ENCODE data around the gene CPT1B. TPM values are rescaled to one million over a fixed set of nuclear protein-coding genes. Genes with fewer than 3 reads are reported as not detected.

Gene CPT1B
- total and polyA plus RNA-seq, 2 donors (not counting 3 experiments of a cell fraction or from before 2014, with no cell fraction given), result 7.1 TPM

DNA sequence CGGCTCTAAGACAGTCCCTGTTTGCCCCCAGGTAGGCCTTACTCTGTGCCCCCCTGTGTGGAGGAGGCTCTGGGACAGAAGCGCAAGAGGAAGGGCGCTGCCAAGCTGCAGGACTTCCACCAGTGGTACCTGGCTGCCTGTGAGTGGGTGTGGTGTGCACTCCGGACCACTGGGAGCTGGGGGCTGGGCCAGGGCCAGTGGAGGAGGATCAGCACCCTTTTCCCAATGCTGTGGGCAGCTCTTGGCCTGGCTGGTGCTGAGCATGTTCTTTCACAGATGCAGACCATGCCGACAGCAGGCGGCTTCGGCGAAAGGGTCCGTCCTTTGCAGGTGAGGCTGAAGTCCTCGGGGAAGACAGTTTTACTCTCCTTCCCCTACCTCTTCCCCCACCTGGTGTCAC, 56.5 kb downstream of the CPT1B start:
- intact Hi-C loops (cut with micrococcal nuclease) (no loop called here), dilution Hi-C loops (cut with MboI; ENCODE audit: extremely low pct_ligation_motif_present, low sequenced_read_pairs) (no loop called here)
- no peaks in the 10 kb centered on the region for H3K9me3 ChIP-seq (replicated peaks; ENCODE audit: control insufficient read depth, insufficient read depth, low read length)
- POLR2A ChIA-PET, result no interaction called here
- no peaks in the 10 kb centered on the region for H3K27me3 ChIP-seq (ENCODE audit: control insufficient read depth in 2 of 2, insufficient read depth in 2 of 2, low read length in 2 of 2)
- H3K9ac ChIP-seq (replicated peaks; ENCODE audit: extremely low read depth, insufficient read depth, low read length), result no peak overlapping the region
- no peak overlapping the region for H3K4me3 ChIP-seq (replicated peaks in 1 of 3; ENCODE audit: insufficient read depth in 1 of 3, low read depth in 1 of 3, low read length in 3 of 3)
- no peak overlapping the region for H3K4me2 ChIP-seq (ENCODE audit: insufficient read depth, low read length)
- CTCF ChIA-PET, result no interaction called here
- H3K79me2 ChIP-seq (ENCODE audit: control insufficient read depth, insufficient read depth, low read length), result peaks cover 10% of the 10 kb centered on the region
- FAIRE-seq (no peak), DNase-seq (ENCODE audit: low read depth, low spot score) (no peak)
- BruUV-seq (replicated peaks), result no TSS peak
- no peak overlapping the region for H3K27ac ChIP-seq (ENCODE audit: insufficient read depth, low read depth, low read length)
- H3K4me1 ChIP-seq (ENCODE audit: control insufficient read depth, extremely low read depth, insufficient read depth, low read length), result peaks cover 11% of the 10 kb centered on the region
- H2AFZ ChIP-seq (ENCODE audit: low read depth, low read length), result no peak overlapping the region
- TF ChIP-seq, protein P1, sequence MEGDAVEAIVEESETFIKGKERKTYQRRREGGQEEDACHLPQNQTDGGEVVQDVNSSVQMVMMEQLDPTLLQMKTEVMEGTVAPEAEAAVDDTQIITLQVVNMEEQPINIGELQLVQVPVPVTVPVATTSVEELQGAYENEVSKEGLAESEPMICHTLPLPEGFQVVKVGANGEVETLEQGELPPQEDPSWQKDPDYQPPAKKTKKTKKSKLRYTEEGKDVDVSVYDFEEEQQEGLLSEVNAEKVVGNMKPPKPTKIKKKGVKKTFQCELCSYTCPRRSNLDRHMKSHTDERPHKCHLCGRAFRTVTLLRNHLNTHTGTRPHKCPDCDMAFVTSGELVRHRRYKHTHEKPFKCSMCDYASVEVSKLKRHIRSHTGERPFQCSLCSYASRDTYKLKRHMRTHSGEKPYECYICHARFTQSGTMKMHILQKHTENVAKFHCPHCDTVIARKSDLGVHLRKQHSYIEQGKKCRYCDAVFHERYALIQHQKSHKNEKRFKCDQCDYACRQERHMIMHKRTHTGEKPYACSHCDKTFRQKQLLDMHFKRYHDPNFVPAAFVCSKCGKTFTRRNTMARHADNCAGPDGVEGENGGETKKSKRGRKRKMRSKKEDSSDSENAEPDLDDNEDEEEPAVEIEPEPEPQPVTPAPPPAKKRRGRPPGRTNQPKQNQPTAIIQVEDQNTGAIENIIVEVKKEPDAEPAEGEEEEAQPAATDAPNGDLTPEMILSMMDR (IDR thresholded peaks at IDR 0.05; ENCODE audit: extremely low read depth in 1 of 2, insufficient read depth in 1 of 2, low read depth in 1 of 2, low read length in 2 of 2), result no peak
- no peak for TF ChIP-seq FOS (IDR thresholded peaks at IDR 0.05; ENCODE audit: borderline replicate concordance, insufficient read depth, low read length)
- TF ChIP-seq, protein P2, sequence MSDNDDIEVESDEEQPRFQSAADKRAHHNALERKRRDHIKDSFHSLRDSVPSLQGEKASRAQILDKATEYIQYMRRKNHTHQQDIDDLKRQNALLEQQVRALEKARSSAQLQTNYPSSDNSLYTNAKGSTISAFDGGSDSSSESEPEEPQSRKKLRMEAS (IDR thresholded peaks at IDR 0.05; ENCODE audit: insufficient read depth, insufficient read length), result no peak
- TF ChIP-seq POLR2AphosphoS5 (IDR thresholded peaks at IDR 0.05; ENCODE audit: insufficient read depth, low read depth, low read length), result no peak
- no peak for TF ChIP-seq EZH2 (IDR thresholded peaks at IDR 0.05; ENCODE audit: borderline replicate concordance, low read depth, low read length, severe bottlenecking)
- TF ChIP-seq POLR2A (IDR thresholded peaks at IDR 0.05; ENCODE audit: low read depth, low read length), result no peak
- TF ChIP-seq MYC (IDR thresholded peaks at IDR 0.05; ENCODE audit: low read depth, low read length), result no peak
- TF ChIP-seq JUN (IDR thresholded peaks at IDR 0.05; ENCODE audit: borderline replicate concordance, insufficient read depth, insufficient read length, low read depth), result no peak
- TF ChIP-seq GATA2 (IDR thresholded peaks at IDR 0.05; ENCODE audit: insufficient read depth, insufficient read length, low read depth, low read length), result no peak
- H4K20me1 ChIP-seq (replicated peaks; ENCODE audit: control insufficient read depth, extremely low read depth, insufficient read depth, low read length), result no peaks in the 10 kb centered on the region
- no peaks in the 10 kb centered on the region for H3K9me1 ChIP-seq (replicated peaks; ENCODE audit: control insufficient read depth, extremely low read depth, insufficient read depth, low read length)
- peaks cover 0 to 27% of the 10 kb centered on the region in 2 experiments for H3K36me3 ChIP-seq (ENCODE audit: control insufficient read depth in 2 of 2, extremely low read depth in 1 of 2, insufficient read depth in 2 of 2, low read length in 2 of 2)

All from endothelial cell of umbilical vein (primary cell).